Lower leg skin (tissue), 4 donors: ENCODE measurements around the gene BAHCC1. TPM values are rescaled to one million over a fixed set of nuclear protein-coding genes. Genes with fewer than 3 reads are reported as not detected.

Experiments
- DNase-seq, 2 donors: peaks; one replicate each; pipeline ENCODE4 v3.0.0-alpha.2; 2019; ENCODE audit warnings: low spot score in 2 of 2
- H3K4me3 ChIP-seq: fragments of 200-600 bp; sonication (generic); 2 replicates; pipeline ENCODE4 v1.5.1; 2017; ENCODE audit warnings: mild to moderate bottlenecking, low read depth; ENCODE audit not compliant: poor library complexity, severe bottlenecking
- POLR2A ChIP-seq, 2 donors: fragments of 450-650 bp; IDR thresholded peaks; one replicate each; pipeline ENCODE4 v1.6.1; 2016 to 2017; ENCODE audit warnings: antibody characterized with exemption in 2 of 2, mild to moderate bottlenecking in 1 of 2, moderate library complexity in 1 of 2
- WGBS, 2 donors: methylation state at CpG; one replicate each; pipeline ENCODE4 v1.1.5; 2018; 5-methylcytosine and 5-hydroxymethylcytosine counted together
- intact Hi-C: fragments of 100-400 bp; cut with DNase I; formaldehyde crosslinking; loops from one replicate; pipeline ENCODE4 v1.15.0; 2023; ENCODE audit warnings: low total_unique reads
- total RNA-seq, 4 donors: library from RNA; depleted of rRNA; stranded (reverse); fragments of >200 nt; gene quantifications; one replicate each; pipeline ENCODE4 v1.1.0, GENCODE V29; 2016
- TF ChIP-seq, protein P1 (sequence below), 3 donors: fragments of 450-650 bp; IDR thresholded peaks; one replicate each; pipeline ENCODE4 v1.5.1; 2016; ENCODE audit warnings: antibody characterized with exemption in 3 of 3, mild to moderate bottlenecking in 3 of 3, moderate library complexity in 2 of 3

The BAHCC1 gene
- total RNA-seq, 4 donors from 2014 or later = 4.1 to 14.2 (median 10.0) TPM

DNA sequence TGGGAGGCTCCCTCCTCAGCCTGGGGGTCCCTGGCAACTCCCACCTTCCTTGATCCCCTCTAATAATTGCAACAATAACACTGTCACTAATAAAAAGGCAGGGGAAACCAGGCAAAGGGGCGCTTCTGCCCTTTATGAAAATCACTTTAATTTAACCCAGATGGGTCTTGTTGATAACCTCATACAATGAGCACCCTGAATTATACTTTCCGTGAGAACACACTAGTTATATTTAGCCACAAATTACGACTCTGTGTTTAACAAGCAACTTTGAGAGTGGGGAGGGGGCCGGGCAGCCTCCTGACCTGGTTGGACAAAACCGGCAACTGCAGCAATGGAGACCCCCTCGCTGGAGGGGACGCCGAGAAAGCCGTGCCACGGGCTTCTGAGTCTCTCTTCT lies 5.7 kb upstream of the BAHCC1 start:
- no peak for DNase-seq
- H3K4me3 ChIP-seq = no peak overlapping the region
- TF ChIP-seq, protein P1, sequence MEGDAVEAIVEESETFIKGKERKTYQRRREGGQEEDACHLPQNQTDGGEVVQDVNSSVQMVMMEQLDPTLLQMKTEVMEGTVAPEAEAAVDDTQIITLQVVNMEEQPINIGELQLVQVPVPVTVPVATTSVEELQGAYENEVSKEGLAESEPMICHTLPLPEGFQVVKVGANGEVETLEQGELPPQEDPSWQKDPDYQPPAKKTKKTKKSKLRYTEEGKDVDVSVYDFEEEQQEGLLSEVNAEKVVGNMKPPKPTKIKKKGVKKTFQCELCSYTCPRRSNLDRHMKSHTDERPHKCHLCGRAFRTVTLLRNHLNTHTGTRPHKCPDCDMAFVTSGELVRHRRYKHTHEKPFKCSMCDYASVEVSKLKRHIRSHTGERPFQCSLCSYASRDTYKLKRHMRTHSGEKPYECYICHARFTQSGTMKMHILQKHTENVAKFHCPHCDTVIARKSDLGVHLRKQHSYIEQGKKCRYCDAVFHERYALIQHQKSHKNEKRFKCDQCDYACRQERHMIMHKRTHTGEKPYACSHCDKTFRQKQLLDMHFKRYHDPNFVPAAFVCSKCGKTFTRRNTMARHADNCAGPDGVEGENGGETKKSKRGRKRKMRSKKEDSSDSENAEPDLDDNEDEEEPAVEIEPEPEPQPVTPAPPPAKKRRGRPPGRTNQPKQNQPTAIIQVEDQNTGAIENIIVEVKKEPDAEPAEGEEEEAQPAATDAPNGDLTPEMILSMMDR (IDR thresholded peaks at IDR 0.05) = no peak
- TF ChIP-seq POLR2A (IDR thresholded peaks at IDR 0.05) = no peak
- intact Hi-C loops = no loop called here
- 64 to 71% methylated on average over 10 of the region's 10 CpGs for WGBS, 2 donors

DNA sequence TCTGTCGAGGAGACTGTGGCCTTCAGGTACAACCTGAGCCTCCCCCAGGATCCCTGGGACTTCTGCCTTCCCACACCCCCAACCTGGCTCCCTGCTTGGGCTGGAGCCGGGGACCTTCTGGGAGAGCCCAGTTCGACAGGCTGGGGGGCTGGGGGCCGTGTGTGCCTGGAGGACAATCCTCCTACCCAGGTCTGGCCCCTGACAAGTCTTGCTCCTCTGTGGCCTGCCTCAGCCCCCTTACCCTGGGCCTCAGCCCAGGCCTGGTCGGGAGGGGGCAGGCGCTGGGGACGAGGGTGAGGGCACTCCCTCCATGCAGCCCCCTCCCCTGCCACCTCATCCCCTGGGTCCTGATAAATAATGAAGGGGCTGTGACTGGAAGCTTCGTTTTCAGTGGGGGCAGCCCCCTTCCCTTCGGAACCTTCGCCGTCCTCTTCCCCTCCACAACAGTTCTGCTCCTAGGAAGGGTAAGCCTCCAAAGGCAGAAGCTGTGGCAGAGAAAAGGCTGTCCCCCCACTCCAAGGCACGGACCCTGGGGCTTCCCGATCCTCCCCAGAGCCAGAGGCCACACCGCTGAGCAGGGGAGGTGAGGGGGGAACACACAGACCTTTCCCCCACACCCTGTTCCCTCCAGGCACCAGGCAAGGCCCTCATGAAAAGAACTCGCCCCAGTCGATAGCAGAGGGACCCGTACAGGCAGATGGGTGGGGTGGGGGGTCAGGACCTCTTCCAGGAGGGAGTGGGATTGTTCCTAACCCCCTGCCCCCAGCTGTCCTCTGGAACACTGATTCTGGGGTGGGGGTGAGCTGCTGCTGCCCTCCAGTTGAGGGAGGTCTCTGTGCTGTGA lies 5.0 kb upstream of the BAHCC1 start:
- intact Hi-C loops = no loop called here
- H3K4me3 ChIP-seq = no peak overlapping the region
- whole genome bisulfite sequencing, 2 donors = 69 to 74% methylated on average over 13 to 17 of the region's 17 CpGs
- TF ChIP-seq, protein P1 (IDR thresholded peaks at IDR 0.05) = no peak
- no peak for TF ChIP-seq POLR2A (IDR thresholded peaks at IDR 0.05)
- DNase-seq = no peak

DNA sequence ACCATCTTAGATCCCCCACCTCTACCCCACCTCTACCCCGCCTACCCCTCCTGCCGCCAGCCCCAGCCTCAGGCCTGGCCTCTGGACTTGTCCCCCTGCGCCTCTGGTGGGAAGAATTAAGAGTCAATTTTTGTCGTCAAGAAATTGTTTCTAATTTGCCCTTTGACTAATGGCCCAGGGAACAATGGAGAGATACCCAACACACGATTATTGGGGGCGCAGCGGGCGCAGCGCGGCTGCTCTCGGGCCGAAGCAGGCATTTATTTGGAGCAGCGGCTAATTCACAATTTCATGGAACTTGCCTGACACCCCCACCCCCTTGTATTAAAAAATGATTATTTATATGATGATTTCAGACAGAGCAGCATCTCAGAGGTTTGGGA lies 4.4 kb upstream of the BAHCC1 start:
- TF ChIP-seq POLR2A (IDR thresholded peaks at IDR 0.05) = no peak
- TF ChIP-seq, protein P1 (IDR thresholded peaks at IDR 0.05) = no peak
- DNase-seq = no peak
- intact Hi-C loops = no loop called here
- WGBS, 2 donors = 88 to 89% methylated on average over 13 of the region's 13 CpGs
- no peak overlapping the region for H3K4me3 ChIP-seq

DNA sequence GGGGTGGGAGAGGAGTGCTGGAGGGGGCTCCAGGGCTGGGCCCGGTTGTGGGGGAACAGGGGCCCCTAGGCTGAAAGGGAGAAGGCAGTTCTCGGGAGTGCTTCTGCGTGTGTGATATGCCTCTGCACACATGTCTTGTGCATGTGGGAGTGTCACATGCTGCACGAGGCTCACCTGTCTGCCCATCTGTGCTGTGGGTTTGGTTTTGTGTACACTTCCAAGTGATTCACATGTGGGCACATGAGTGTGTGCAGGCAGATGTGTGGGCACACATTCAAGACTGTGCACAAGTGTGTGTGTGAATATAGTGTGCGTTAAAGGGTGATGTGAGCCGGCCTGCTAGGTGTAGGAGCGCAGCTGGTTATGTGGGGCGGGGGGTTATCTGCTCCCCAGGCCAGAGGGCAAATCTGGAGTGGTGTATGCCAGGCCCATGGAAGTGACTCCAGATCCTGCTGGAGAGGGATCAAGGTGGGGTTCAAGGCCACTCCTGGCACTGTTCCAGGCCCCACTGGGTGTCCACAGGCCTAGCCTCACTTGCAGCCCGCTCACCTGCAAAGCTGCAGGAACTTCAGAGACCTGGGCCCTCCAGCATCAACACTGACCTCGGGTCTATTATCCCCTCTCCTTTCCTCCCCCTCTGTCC lies 3.8 kb upstream of the BAHCC1 start:
- TF ChIP-seq POLR2A (IDR thresholded peaks at IDR 0.05) = no peak
- TF ChIP-seq, protein P1 (IDR thresholded peaks at IDR 0.05) = no peak
- intact Hi-C loops = no loop called here
- WGBS, 2 donors = 61 to 63% methylated on average over 10 of the region's 10 CpGs
- no peak overlapping the region for H3K4me3 ChIP-seq
- no peak for DNase-seq

DNA sequence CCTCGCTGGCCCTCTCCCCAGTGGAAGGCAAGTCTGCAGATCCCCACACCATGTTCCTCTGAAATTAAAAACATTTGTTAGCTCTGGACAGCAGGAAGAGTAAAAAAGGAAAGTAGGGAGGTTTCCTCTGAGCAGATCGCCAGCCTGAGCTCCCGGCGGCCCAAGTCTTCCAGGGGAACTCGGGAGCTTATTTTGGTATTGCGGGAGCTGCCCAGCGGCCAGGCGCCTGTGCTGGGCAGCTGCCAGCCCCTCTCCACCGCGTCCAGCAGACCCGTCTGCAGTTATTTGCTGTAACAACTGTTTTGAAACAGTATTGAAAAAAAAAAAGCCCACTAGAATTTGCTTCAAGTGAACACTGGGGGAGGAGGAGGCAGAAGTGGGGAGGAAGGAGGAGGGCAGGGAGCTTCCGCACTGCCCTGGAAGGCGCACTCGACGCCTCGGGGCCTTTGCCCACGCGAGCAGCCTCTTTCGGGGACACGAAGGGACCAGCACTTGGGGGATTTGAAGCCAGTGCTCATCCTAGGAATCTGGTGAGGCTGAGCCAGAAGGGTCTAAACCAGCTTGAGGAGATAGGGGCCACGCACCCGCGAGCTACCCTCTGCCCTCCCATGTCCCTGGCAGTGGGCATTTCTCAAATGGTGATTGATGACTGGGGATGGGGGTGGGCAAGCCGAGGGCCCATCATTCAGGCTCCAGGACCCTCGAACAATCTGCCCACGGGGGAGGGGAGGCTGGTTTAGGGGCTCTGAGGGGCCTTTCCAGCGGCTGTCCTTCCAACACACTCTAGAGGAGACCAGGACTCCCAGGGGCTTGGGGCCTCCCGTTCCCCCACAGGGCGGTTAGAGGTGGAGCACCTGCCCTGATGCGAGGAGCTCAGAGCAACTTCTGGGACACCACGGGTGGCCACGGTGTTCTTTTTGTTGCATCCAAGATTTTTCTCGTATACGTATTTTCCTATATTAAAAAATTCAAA lies 3.0 kb upstream of the BAHCC1 start:
- intact Hi-C loops = no loop called here
- TF ChIP-seq POLR2A (IDR thresholded peaks at IDR 0.05) = no peak
- TF ChIP-seq, protein P1 (IDR thresholded peaks at IDR 0.05) = no peak
- H3K4me3 ChIP-seq = no peak overlapping the region
- DNase-seq = no peak
- WGBS, 2 donors = 12 to 13% methylated on average over 34 of the region's 34 CpGs
